Activated naive CD8-positive, alpha-beta T cell treated with anti-CD3 and anti-CD28 coated beads, Interleukin-2, amount 50 U/mL, for 16 hours (primary cell): ENCODE results near the gene RAD51D.
A peak's percentile ranks its signal among the peaks of the same experiment; 100 is the strongest.
"Not testable (repeated sequence)": the region's sequence is repeated elsewhere in the genome, so short reads cannot be mapped to it uniquely, and the experiment has no call there.

ENCODE experiments used
- DNase-seq: peaks from one replicate; pipeline ENCODE4 v3.0.0-alpha.2; 2020; ENCODE audit warnings: low read depth, low spot score

The RAD51D gene

GRCh38 chr17:35119370-35120165 is at the start of gene RAD51D:
Gene RAD51D, minus strand, starts transcription at chr17:35119860. Its CDS starts 247 bp downstream, at chr17:35119613.
- peak; percentile 50 for DNase-seq

DNA sequence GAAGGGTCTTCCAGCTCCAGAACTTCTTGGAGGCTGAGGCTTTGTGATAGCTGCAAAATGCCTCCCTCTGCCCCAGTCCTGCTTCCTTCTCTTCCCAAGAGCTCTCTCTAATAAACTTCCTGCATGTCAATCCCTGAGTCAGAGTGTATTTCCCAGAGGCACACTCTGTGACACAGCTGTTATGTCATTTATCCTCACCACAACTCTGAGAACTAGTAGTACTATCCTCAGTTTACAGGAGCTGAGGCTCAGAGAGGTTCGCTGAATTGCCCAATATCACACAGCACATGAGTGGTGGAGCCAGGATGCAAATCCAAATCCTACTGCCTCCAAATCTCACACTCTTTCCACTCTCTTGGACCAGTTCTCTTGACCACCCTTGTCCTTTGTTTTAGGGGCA is 48.0 kb upstream of the RAD51D start:
- DNase-seq = no peak

- DNase-seq = no peak
Observed at GRCh38 chr17:35167046-35167445, 47.4 kb upstream of the RAD51D start.

DNA sequence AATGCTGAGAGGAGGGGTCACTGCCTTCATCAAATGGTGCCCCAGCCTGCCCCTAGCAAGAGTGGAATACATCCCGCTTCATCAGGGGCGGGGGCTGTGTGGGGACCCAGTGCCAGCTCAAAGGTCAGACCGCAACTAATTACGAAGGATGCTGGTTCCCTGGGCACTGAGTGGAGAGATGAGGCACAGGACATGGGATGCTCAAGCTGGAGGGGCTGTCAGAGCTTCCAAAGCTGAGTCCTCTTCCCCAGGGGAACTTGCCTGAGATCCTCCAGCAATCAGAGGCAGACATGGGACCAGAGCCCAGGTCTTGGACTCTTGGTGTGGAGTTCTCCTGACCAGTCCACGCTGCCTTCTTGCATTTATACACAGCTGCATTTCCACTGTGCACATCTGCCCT is 46.9 kb upstream of the RAD51D start:
- DNase-seq = no peak

DNA sequence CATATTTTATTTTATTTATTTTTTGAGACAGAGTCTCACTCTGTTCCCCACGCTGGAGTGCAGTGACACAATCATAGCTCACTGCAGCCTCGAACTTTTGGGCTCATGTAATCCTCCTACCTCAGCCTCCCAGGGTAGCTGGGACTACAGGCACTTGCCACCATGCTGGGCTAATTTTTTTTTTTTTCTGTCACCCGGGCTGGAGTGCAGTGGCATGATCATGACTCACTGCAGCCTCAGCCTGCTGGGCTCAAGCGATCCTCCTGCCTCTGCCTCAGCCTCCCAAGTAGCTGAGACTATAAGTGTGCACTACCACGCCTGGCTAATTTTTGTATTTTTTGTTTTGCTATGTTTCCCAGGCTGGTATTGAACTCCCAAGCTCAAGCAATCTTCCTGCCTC is 45.1 kb upstream of the RAD51D start:
- no peak for DNase-seq

GRCh38 chr17:35163886-35164285 is 44.2 kb upstream of the RAD51D start:
- no peak for DNase-seq

DNA sequence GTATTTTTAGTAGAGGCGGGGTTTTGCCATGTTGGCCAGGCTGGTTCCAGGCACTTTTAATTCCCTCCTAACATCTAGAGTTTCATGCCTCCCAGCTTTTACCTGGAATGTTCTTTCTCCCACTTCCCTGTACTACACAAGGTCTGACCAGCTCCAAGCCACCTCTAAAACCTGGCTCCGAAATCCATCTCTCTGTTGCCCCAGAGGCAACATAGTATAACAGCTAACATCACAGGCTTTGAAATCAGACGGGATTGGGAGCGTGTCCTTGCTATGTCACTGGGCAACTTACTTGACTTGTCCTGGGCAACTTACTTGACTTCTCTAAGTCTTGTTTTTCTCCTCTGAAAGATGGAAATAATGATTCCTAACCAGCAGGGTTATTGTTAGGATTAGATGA is 43.1 kb upstream of the RAD51D start:
- DNase-seq = no peak

DNA sequence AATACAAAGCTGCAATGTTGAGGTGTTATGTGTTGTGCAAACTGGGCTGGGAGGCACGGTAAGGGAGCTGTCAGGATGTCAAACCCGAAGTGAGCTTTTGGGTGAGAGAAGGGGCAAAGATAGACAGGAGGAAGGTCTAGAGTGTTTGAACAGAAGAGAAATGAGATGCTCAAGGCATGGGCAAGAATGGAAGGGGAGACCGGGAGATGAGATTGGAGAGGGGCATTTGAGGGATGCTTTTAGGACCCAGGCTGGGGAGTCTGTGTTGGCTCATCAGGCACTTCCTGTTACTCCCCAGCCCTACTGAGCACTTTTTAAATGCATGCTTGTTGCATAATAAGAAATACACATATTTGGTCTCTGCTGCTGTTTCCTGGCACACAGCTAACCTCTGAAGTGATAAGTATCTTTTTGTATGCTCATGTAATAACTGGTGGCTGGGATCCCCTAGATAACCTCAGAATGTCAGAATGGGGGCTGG is 41.7 kb upstream of the RAD51D start:
- no peak for DNase-seq

GRCh38 chr17:35160354-35161201 is 40.9 kb upstream of the RAD51D start:
- peak; percentile 14 for DNase-seq

- DNase-seq = no peak
Observed at GRCh38 chr17:35159940-35160339, 40.3 kb upstream of the RAD51D start.

DNA sequence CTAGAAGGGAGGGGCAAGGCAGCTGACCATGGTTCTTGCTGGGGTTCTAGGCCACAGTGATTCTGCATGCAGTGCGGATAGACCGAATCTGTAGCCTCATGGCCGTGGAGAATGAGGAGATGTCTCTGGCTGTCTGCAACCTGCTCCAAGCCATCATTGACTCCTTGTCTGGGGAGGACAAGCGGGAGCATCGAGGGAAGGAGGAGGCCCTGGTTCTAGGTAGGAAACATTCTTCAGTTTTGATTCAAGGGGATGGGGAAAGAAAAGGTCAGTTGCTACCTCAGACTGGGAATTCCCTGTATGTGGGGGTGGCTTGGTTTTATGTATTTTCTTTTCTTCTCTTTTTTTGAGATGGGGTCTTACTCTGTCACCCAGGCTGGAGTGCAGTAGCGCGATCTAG is 35.6 kb upstream of the RAD51D start:
- no peak for DNase-seq

GRCh38 chr17:35154196-35155165 is 34.8 kb upstream of the RAD51D start:
- no peak for DNase-seq

DNA sequence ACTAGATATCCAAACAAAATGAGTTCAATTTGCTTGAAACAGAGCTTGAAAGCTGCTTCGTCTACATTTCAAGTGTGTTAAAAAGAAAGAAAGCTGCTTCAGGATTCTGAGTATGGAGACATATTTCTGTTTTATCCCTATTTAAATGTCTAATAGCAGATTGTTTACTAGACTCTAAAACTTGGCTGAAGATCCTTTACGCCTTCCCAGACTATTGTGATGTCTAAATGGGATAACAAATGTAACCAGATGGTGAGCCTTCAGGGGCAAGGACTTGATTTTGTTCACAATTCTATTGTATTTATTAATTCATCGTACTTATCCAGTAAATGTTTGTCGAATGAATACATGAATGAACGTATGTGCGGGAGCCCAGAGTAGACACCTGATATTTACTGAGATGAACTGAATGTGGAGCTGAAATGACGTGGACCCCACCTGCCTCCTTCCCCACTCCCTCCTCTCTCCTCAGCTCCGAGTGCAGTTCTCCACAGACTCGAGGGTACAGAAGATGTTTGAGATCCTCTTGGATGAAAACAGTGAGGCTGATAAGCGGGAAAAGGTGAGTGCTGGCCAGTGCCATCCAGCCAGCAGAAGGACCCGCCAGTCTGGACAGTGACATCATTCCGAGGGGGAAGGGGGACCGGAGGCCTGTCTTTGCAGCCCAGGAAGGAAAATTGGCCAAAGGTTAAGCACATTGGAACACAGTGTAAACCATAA is 32.9 kb upstream of the RAD51D start:
- no peak for DNase-seq

GRCh38 chr17:35151080-35151479 is 31.4 kb upstream of the RAD51D start:
- DNase-seq = not testable (repeated sequence)

GRCh38 chr17:35149941-35150340 is 30.3 kb upstream of the RAD51D start:
- DNase-seq = no peak

DNA sequence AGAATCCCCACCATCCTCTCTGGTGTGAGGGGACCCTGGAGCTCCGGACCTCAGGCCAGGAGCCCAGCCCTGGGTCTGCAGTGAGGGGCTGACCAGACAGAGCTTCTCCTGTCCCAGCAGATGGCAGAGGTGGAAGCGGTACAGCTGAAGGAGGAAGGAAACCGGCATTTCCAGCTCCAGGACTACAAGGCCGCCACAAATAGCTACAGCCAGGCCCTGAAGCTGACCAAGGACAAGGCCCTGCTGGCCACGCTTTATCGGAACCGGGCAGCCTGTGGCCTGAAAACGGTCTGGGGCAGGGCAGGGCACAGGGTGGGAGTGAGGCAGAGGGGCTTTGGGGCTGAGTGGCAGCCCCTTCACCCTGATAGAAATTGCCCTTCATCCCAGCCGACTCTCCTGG is 28.5 kb upstream of the RAD51D start:
- no peak for DNase-seq

DNA sequence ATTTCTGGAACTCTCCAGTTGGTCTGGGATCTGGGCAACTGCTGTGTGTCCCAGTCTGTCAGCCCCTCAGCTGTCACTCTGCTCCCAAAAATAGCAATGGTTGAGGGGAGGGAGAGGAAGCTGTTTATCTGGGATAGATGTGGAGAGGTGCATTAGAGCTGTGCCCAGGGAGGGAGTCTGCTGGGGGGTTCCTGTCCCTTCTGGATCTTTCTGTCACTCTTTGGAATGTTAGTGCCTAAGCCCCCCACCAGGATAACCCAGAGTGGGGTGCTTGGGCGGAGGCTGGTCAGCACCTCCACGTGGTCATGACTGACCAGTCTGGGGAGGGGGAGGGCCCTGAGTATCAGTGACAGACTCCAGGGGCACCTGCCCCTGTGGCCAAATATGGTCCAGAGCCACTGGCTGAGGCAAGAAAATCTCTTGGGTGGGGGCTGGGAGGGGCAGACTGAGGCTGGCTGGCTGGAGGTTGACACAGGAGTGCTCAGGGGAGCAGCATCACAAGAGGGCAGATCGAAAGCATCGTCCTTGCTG is 27.8 kb upstream of the RAD51D start, which contains the start of gene UNC45B:
UNC45B (plus strand) TSS at position 443 of the 531 bp plus-strand sequence. CDS start 447 bp downstream, outside the sequence.
- DNase-seq = no peak

DNA sequence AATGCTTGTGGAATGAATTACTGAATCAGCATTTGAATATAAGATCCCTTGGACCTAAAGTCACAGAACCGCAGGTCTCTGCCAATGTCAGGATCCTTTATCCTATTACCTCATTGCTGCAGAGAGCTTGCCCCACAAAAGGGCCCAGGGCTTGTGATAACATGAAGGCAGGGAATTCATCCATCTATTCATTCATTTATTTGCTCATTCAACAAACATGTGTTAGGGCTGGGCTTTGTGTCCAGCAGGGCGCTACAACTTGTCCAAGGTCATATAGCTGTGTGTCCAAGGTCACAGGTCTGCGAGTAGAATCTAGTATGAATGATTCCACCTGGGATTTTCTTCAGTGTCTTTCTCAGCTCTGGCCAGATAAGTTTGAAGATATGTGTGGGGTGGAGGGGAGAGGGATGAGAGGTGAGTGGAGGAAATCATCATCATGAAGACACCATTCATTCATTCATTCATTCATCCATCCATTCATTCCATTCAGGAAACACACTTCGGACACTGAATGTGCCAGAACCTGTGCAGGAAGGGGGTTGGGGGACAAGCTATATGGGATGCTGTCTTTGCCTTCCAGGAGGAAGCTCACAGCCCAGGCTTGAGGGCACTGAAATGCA is 26.7 kb upstream of the RAD51D start:
- DNase-seq = no peak

GRCh38 chr17:35144840-35145239 is 25.2 kb upstream of the RAD51D start:
- no peak for DNase-seq

DNA sequence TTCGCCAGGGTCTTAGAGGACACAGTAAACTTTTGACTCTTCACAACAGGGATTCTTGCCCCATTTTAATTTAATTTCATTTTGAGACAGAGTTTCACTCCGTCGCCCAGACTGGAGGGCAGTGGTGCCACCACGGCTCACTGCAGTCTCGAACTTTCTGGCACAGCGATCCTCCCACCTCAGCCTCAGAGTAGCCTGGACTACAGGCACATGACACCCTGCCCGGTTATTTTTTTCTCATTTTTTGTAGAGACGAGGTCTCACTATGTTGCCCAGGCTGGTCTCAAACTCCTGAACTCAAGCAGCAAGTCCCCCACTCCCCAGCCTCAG is 22.8 kb upstream of the RAD51D start:
- no peak for DNase-seq
